GM21515 (cell line): ENCODE results near the gene MAP3K21.

Experiments used
- ATAC-seq: cut with Tn5 transposase; IDR thresholded peaks from one replicate; pipeline ENCODE4 v1.9.1; 2021; ENCODE audit not compliant: unreplicated experiment

MAP3K21 gene

GRCh38 chr1:233386336-233386735 is 58.8 kb downstream of the MAP3K21 start:
- no peak for ATAC-seq

GRCh38 chr1:233387585-233387984 is 60.1 kb downstream of the MAP3K21 start:
- ATAC-seq, result no peak

GRCh38 chr1:233389169-233389568 is 61.6 kb downstream of the MAP3K21 start:
- no peak for ATAC-seq

GRCh38 chr1:233389893-233390292 is 62.4 kb downstream of the MAP3K21 start:
- ATAC-seq, result no peak

GRCh38 chr1:233390842-233391737 is 63.6 kb downstream of the MAP3K21 start:
- no peak for ATAC-seq

- no peak for ATAC-seq
Measured at GRCh38 chr1:233393084-233393840, 65.7 kb downstream of the MAP3K21 start.

GRCh38 chr1:233393926-233394680 is 66.6 kb downstream of the MAP3K21 start:
- ATAC-seq, result no peak

GRCh38 chr1:233394860-233395717 is 67.6 kb downstream of the MAP3K21 start:
- peak; percentile 95 for ATAC-seq

GRCh38 chr1:233395863-233396646 is 68.5 kb downstream of the MAP3K21 start:
- ATAC-seq, result no peak

GRCh38 chr1:233406339-233406960 is 78.9 kb downstream of the MAP3K21 start:
- no peak for ATAC-seq

- no peak for ATAC-seq
Measured at GRCh38 chr1:233406994-233407631, 79.6 kb downstream of the MAP3K21 start.

GRCh38 chr1:233409540-233409939 is 82.0 kb downstream of the MAP3K21 start:
- no peak for ATAC-seq

- no peak for ATAC-seq
Measured at GRCh38 chr1:233410906-233411305, 83.4 kb downstream of the MAP3K21 start.

GRCh38 chr1:233412812-233413211 is 85.3 kb downstream of the MAP3K21 start:
- no peak for ATAC-seq

GRCh38 chr1:233421293-233421692 is 93.8 kb downstream of the MAP3K21 start:
- ATAC-seq, result no peak

GRCh38 chr1:233424779-233425178 is 97.3 kb downstream of the MAP3K21 start:
- ATAC-seq, result no peak

- ATAC-seq, result no peak
Measured at GRCh38 chr1:233427907-233428306, 100.4 kb downstream of the MAP3K21 start.

GRCh38 chr1:233431753-233432403 is 104.4 kb downstream of the MAP3K21 start:
- no peak for ATAC-seq
